Erythroblast (primary cell): Measurements from ENCODE around the gene AURKA.
"Not testable (repeated sequence)": the region's sequence is repeated elsewhere in the genome, so short reads cannot be mapped to it uniquely, and the experiment has no call there.

Experiments used
- GATA1 ChIP-seq: IDR thresholded peaks from 2 replicates; pipeline ENCODE4 v1.6.1; 2011; ENCODE audit warnings: low read depth, mild to moderate bottlenecking, control low read depth, low read length, moderate library complexity
- POLR2A ChIP-seq: IDR thresholded peaks from 2 replicates; pipeline ENCODE4 v1.6.1; 2011; ENCODE audit warnings: mild to moderate bottlenecking, low read length

- not testable (repeated sequence) for TF ChIP-seq POLR2A, GATA1
Observed at GRCh38 chr20:56336709-56337108, 55.3 kb downstream of the AURKA start.
